ENCODE measurements around the gene PTMA.

The PTMA gene

DNA sequence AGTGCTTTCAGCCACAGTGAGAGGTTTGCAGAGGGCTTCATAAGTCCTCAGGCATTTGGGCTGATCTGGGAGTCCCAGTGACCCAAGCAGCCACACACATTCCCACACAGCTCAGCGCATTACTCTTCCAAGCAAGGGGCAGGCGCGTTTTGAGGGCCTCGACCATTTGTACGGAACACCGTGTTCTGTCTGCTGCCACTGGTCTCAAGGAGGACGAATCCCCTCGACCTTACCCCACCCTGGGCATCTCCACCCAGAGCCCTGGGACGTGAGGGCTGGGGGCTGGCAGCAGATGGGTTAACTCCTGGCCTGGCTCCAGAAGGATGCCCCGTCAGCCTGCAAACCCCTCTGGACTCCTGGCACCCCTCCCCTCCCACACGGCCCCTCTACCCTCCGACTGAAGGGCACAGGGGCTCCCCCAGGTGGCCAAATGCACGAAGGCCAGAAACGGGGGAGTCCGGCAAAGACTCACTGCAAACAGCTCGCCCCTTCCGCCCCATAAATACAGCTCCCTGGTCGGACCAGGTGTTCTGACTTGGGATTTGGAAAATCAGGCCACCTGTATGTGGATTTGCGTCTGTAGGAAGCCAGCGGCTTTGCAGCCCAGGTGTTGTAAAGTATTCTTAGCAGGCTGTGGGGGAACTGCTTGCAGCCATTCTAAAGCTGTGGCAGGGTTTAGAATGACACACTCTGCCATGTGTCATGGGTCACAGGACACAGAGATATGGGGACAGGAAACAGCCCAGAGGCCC, 33.6 kb upstream of the PTMA start:
- no peak for DNase-seq (ENCODE audit: low read depth in 2 of 2, low spot score in 1 of 2)

DNA sequence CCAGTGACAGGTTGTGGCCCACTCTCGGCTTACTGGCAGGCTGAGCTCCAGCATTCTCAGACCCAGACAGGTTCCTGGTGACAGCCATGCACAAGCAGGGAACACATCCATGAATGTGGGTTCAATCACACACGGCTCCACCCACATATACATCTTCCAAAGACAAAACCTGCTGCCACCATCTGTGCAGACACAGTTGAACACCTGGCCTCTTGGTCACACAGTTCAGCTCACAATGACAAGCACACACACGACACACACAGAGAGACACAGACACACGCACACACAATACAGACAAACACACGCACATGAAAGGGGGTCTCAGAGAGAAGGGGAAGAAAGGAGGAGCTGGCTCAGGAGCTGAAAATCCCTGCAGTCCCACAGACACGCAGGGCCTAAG, 32.1 kb upstream of the PTMA start:
- no peak for DNase-seq (ENCODE audit: low read depth in 2 of 2, low spot score in 1 of 2)

DNA sequence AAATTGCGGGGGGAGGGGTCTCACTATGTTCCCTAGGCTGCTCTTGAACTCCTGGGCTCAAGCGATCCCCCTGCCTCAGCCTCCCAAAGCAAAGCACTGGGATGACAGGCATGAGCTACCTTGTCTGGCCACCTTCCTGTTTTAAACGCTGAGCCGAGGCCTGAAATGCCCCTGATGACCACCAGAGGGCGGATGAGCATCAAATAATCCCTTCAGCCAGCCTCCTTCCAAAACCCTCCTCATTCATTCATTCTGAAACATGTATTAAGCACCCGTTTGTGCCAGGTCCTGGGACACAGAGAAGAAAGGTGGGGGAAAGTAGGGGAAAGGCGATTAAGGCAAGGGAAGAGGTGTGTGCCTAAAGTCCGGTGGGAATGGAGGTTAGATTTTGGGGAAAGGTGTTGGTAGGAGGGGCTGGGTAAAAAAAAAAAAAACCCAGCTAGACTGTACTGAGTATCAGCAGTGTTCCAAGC, 30.7 kb upstream of the PTMA start:
- DNase-seq (ENCODE audit: low read depth in 2 of 2, low spot score in 1 of 2): peak; percentile 70 to 72

DNA sequence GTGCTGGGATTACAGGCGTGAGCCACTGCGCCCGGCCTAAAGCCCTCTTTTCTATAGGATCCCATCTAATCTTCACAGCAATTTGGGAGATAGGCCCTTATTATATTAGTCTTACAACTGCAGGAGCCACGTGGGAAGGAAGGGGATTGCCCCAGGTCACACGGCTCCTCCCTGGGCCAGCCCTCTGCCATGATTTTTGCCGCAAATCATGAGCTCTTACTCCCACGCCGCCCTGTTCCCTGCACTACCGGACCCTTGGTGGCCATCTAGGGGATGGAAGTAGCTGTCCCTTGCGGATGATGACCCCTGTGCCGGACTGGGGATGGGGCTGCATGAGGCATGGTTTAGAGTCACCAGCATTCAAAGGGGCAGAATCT, 28.4 kb upstream of the PTMA start:
- no peak for DNase-seq (ENCODE audit: low read depth in 2 of 2, low spot score in 1 of 2)

DNA sequence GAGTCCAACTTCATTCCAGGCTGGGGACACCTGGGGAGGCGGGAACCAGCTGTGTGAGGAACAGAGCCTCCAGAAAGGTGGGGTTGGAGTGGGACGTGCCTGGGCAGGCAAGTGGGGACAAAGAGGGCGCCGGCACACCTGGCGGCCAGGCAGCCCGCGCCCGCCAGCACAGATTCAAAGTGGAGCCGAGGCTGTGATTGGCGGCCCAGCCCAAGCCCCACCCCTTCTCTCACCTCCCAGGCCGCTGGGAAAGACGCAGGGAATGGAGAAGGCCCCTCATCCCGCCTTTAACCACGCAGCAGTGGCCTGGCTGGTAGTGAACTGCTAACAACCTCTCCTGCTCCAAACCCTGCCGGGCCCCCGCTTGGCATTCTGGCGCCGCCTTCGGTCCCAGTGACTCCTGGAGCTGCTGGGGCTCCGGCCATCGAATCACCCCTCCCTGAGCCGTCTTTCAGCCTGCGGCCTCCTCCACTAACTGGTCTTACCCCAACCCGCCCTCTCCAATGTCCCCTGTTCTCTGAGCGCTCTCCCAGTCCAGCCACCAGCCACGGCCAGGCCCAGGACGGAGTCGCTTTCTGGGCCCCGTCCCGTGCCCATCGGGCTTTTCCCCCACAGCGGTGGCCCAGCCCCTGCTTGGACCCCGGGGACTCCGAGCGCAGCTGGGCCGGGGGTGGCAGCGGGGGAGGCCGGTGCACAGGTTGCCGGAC, 27.9 kb upstream of the PTMA start:
- DNase-seq (ENCODE audit: low read depth in 2 of 2, low spot score in 1 of 2): no peak

DNA sequence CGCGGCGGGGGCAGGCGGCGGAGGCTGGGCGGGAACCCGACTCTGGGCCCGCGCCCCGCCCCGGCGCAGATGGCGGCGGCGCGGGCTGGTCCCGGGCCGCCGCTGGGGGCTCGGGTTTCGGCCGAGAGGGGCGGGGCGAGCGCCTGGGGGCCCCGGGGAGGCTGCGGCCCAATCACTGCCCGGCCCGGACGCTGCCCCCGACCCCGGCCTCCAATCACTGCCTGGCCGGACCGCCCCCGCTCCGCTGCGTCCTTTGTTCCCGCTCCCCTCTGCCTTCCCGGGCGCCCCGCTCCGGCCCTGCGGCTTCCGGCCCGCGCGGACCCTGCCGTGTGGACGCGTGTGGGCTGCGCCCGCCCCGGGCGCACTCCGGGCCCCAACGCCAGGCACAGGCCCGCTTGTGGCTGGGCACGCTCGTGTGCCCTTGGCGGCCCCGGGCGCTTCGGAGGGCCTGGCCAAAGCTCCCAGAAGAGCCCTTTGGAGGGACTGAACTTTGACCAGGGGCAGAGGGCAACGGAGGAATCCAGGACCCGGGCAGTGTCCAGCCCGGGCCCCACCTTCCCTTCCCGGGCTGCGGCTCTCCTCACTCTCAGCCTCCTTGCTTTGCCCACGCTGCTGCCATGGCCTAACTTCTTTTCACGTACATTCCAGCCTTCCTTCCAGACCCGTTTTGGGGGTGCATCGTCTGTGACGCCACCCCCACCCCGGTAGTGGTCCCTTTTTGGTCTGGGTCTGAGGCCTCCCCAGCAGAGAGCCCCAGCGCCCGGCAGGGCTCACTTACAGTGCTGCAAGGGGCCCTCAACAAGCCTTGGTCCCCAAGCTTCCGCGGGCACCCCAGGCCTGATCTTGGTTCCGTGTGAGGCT, 27.1 kb upstream of the PTMA start:
- no peak for DNase-seq (ENCODE audit: low read depth in 2 of 2, low spot score in 1 of 2)

DNA sequence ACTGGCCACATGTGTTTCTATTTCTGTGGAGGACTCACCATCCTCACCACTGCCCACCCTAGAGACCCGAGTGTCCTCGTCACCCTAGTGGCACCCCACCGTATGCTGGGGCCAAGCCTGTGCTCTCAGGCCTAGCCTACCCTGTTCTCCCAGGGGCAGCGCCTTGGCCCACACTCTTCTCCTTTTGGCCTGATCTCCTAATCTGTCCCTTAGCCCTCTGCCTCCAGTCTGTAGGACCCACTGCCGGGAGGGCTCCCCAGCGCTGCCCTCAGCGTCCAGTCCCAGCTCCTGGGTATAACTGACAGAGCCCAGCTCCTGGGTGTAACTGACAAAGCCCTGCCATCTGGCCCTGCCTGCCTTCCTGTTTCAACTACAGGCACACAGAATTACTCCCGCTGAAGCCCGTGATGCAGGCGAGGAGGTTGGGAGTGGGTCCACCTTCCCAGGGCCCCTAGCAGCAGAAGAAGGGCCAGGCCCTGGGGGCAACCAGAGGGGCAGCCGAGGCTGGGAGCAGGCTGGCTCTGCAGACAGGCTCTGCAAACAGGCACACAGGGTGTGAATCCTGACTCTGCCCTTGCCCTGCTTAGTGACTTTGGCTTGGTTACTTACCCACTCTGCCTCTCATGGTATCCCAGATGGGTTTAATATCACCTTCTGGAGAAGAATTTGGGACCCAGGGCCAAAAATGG, 25.6 kb upstream of the PTMA start:
- no peak for DNase-seq (ENCODE audit: low read depth in 2 of 2, low spot score in 1 of 2)

DNA sequence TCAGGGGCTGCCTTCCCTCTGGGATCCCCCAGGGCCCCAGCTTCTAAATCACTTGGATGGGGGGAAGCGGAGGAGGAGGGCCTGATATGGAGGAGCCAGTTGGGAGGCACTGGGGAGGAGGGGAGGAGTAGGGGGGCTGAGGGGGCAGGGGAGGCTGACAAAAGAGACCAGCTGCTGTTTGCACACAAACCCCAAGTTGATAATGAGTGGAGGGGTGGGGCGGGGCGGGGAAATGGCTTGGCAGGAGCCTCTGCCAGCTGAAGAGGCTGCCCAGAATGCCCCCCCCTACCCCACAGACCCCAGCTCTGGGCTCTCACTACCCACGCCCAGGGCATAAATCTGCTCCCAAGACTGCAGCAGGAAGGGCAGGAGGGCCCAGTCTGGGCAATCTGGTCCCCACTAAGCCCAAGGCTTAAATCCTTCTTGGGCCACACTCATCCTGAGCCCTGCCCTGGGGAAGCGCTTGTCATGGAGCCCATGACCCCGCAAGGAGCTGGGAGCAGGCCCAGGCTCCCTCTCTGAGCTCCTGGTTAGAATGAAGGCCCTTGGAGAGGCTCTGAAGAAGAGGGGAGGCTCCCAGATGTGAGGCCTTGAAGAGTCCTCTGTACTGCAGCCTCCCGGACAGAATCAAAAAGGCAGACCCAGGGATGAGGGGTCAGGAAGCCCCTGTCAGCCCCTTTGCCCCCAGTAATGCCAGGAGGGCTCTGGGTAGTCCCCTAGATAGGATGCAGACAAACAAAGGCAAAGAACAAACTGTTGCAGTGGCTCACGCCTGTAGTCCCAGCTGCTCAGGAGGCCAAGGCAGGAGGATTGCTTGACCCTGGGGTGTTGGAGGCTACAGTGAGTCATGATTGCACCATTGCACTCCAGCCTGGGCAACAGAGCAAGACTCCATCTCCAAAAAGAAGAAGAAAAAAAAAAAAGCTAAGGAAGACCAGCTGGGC, 24.8 kb upstream of the PTMA start:
- no peak for DNase-seq (ENCODE audit: low read depth in 2 of 2, low spot score in 1 of 2)

DNA sequence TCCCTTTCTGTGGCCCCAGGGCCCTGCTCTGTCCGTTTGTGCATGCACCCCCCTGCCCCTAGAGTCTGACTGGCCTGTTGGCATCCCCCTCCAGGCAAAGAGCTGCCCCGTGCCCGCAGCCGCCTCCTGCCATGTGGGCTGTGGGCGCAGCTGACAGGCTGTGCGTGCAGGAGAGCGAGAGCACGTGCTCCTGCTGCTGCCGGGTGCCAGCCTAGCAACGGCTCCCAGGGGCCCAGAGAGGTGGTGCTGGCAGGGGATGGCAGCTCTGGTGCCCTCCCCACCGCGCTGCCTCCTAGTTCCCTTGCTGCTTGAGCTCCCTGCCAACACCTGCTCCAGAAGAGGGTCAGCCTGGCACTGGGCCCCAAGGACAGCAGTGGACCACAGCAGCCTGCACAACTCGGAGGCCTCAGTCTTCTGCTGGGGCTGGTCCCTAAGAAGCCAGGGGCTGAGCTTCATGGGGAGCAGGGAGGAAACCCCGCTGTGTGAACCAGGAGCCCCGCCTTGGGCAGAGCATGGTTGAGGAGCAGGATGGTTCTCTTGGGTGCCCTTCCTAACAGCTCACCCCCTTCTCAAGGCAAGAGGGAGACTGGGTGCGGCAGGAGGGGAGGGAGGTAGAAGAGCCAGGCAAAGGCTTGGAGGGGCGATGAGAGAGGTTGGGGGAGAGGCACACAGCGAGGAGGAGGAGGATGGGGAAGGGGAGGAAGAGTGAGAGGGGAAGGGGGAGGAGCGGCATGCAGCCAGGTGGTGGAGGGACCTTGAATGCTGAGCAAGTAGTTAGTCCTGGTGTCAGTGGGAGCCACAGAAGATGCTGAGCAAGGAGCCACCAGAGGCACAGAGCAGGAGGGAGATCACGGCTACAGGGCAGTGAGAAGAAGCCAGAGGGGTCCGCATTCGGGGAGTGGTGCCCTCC, 23.8 kb upstream of the PTMA start:
- no peak for DNase-seq (ENCODE audit: low read depth in 2 of 2, low spot score in 1 of 2)

DNA sequence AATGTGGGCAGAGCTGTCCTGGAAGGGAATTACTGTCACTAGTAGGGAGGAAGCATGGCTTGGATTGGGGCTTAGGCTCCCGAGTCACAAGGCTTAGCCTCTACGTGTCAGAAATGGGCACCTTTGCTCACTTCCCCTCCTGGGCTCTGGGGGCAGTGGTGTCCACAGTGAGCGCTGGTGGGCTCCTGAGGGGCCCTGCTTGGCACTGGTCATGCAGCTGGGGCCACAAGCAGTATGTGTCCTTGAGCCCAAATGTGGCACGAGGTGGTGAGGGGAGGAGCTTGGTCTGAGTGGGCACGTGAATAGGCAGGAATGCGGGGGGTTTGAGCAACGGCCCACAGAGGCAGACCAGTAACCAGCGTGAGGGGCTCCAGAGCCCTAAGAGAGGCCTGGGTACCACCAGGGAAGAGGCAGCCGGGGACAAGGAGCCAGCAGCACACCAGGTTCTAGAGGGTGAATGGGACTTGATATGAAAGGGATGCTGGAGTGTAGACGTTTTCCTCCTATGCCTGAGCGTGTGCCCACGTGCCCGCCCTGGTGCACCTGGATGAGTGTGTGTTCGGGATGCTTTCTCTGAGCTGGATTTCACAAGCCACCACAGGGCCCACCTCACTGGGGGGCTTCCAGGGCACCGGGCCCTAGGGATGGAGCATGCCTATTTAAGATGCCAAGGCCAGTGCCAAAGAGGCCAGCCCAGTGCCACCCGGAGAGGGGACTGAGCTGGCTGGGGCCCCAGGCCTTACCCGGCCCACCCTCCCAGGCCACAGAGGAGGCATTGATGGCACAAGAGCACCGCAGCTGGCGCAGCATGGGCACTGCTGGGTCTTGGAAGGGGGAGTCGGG, 22.8 kb upstream of the PTMA start:
- DNase-seq (ENCODE audit: low read depth in 2 of 2, low spot score in 1 of 2): no peak

DNA sequence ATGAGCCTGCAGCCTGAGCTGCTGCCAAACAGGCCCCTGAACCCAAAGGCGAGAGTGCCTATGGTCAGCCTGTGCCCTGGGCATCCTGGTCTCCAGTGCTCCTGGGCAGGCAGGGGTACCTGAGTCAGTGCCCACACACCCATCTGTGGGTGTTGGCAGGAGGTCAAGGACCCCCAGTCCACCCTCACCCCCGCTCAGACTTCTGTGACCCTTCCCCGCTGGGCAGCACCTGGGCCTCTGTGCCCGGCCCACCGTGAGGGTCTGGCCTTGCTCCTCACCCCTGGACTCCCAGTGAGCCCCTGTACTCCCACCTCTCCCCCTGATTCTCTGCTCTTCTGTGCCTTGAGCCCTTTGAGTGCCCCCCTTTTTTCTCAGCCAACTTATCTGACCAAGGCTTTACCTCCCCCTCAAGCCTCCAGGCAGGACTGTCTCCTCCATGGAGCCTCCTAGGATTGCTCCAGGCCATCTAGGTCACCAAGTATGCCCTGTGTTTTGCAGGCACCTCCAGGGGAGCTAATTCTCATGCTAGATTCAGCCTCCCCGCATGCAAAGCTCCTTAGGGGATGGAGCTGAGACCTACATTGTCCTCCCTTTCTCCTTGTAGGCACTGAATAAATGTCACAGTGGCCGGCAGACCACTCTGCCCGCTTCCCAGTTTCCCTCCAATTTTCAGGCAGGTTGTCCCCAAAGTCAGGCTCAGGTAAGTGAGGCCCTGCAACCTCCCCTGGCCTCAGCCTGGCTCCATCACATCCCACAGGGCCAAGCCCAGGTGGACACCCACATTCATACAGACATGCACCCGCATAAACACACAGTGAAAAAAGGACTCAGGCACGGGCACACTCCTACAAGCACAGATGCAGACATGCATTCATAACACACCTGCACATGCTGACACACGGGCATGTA, 21.9 kb upstream of the PTMA start:
- no peak for DNase-seq (ENCODE audit: low read depth in 2 of 2, low spot score in 1 of 2)

DNA sequence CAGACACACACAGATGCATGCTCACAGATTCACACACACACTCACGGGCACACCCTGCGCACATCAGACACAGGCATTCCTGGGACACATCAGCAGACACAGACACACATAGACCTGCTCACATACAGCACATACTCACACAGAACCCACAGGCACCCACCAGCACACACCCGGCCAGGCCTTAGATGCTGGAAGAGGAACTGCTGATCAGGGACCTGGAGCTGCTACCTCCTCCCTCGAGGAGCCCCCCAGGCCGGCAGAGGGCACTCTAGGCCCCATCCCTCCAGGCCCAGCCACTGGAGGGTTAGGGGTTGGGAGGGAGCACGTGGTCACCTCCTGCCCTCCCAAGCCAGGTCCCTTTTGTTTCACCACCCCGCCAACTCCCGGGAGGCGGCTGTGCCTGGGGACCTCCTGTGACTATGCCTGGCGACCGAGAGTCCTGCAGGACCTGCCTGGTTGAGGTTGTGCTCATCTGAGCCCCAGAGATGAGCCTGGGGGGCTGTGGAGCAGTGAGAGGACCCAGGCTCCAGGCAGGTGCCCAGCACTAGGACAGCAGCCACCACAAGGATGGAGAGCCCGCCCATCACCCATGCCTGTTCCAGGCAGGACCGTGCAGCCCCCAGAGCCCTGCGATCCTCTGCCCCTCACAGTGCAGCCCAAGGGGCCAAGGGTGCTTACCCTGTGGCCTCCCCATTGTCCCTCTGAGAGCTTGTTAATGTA, 21.0 kb upstream of the PTMA start:
- peak; percentile 36 to 40 for DNase-seq (ENCODE audit: low read depth in 2 of 2, low spot score in 1 of 2)

DNA sequence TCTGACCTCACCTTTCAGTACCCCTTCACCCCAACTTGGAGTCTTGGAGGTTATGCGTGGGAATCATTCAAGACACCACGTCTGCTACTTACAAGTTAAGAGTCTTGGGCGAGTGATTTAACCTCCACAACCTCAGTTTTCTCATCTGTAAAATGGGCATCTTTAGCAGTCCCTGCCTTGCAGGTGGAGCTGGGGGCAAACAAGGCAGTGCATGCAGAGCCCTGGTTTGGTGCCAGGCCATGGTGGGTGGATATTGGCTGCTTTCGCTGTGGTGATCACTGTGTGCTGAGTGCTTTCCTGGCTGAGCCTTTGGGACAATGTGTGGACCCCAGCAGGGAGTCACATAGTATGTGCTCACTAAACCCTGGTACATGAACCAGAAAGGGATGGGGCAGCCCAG, 20.4 kb upstream of the PTMA start:
- DNase-seq (ENCODE audit: low read depth in 2 of 2, low spot score in 1 of 2): no peak

DNA sequence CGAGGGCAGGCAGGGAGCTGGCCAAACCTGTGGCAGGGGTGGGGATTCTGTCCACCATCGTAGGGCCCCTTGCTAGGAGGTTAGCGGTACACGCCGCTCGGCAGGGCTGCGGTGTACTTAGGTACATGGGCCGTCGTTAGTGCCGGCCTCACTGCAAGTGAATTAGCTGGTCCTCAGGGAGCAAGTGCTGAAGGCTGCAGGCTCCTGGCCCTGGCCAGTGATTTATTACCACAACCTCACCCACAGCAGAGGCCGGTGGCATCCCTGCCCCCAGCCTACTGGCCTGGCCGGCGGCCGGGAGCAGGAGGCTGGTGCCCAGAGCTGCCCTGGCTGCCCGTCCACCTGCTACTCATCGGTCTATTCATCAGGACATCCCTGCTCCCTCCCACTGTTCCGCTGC, 19.6 kb upstream of the PTMA start:
- no peak for DNase-seq (ENCODE audit: low read depth in 2 of 2, low spot score in 1 of 2)

DNA sequence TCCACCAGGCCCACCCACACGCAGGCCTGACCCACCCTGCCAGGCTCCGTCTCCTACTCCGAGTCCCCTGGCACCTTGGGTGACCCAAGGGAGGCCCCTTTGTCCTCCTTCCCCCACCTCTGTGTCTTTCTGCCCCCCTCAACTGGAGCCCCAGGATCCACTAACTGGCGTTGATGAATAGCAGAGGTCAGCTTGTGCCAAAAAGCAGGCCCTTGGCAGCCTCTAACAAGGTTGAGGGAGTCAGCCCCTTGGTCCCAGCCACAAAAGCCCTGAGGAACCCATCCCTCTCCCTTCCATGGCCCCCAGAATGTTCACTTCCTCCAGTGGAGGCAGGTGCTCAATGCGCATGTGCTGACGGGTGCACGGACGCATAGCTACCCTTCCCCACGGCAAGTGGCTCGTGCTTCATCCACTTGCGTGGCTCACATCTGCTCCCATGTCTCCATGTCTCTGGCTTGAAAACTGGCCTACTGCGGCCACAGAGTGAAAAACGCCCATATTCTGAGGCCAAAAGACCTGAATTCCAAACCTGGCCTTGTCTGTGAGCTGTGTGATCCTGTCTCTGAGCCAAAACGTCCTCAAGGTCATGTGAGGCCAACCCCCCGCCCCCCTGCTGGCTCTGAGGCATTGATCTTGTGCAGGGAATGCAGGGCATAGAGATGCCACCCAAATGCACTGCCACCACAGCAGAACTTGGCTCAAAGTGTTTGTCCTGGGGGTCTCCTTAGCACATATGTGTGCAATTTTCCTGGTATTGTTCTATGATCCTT, 19.0 kb upstream of the PTMA start:
- DNase-seq (ENCODE audit: low read depth in 2 of 2, low spot score in 1 of 2): no peak

DNA sequence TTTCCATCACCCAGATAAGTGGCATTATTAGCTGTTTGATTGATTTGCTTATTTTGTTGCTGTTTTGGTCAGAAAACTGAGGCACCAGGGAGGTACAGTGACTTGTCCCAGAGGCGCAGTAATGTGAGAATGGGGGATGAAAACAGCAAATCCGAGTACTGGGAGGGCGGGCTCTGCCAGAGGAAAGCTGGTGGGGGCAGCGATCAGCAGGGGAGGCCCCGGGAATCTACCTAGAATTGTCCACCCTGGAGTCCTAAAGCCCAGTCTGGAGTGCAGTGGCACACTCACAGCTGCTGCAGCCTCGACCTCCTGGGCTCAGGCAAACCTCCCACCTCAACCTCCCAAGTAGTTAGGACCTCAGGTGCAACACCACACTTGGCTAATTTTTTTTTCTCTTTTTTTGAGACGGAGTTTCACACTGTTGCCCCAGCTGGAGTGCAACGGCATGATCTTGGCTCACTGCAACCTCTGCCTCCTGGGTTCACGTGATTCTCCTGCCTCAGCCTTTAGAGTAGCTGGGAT, 17.0 kb upstream of the PTMA start:
- no peak for DNase-seq (ENCODE audit: low read depth in 2 of 2, low spot score in 1 of 2)

Measured in stimulated activated CD8-positive, alpha-beta memory T cell treated with anti-CD3 and anti-CD28 coated beads, Interleukin-4, amount 100 ng/mL, for 1 hour (primary cell).